Vagina (tissue), 2 donors: Measurements from ENCODE around the gene PTPRN2.

Experiments used
- CTCF ChIP-seq, 3 experiments: fragments of 450-650 bp in 2 of 3; fragments of 200-600 bp in 1 of 3; sonication (generic) in 1 of 3; IDR thresholded peaks; one replicate each; pipeline ENCODE4 v1.5.1; 2017 to 2019; ENCODE audit warnings: antibody characterized with exemption in 3 of 3, mild to moderate bottlenecking in 2 of 3, moderate library complexity in 2 of 3
- POLR2A ChIP-seq, 2 donors: fragments of 450-650 bp; IDR thresholded peaks; one replicate each; pipeline ENCODE4 v1.6.1; 2017; ENCODE audit warnings: antibody characterized with exemption in 2 of 2, mild to moderate bottlenecking in 2 of 2, moderate library complexity in 2 of 2
- POLR2AphosphoS5 ChIP-seq, 2 donors: sonication (generic); formaldehyde crosslinking; IDR thresholded peaks; one replicate each; pipeline ENCODE4 v1.9.0; 2017; ENCODE audit warnings: antibody characterized with exemption in 2 of 2, mild to moderate bottlenecking in 2 of 2, low read depth in 1 of 2; ENCODE audit not compliant: insufficient read depth in 1 of 2

- TF ChIP-seq CTCF (IDR thresholded peaks at IDR 0.05) (no peak), POLR2AphosphoS5 (IDR thresholded peaks at IDR 0.05; ENCODE audit: insufficient read depth in 1 of 2, low read depth in 1 of 2) (no peak), POLR2A (IDR thresholded peaks at IDR 0.05) (no peak)
These were observed 535.8 kb downstream of the PTPRN2 start for GRCh38 chr7:158051776-158052175.
